ENCODE measurements around the gene UBE2D3. TPM values are rescaled to one million over a fixed set of nuclear protein-coding genes. Genes with fewer than 3 reads are reported as not detected.

Gene UBE2D3
- total RNA-seq, 1 experiment from 2014 or later: 191 TPM

DNA sequence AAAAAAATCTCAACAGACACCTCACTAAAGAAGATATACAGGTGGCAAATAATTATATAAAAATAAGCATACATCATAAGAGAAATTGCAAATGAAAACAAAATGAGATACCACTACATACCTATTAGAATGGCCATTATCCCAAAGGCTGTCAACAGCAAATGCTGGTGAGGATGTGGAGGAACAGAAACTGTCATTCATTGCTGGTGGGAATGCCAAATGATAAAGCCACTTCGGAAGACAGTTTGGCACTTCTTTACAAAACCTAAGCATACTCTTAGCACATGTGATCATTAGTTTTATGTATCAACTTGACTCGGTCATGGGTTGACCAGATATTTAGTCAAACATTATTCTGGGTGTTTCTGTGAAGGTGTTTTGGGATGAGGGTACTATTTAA lies 53.1 kb downstream of the UBE2D3 start:
- Histone ChIP-seq H3K36me3 (ENCODE audit: control insufficient read depth, insufficient read depth, low read length) (no peaks in the 10 kb centered on the region), H3K9me3 (ENCODE audit: control insufficient read depth, insufficient read depth, low read depth, low read length) (no peaks in the 10 kb centered on the region), H3K4me3 (ENCODE audit: low read depth in 2 of 2, low read length in 2 of 2) (no peak overlapping the region), H3K27me3 (ENCODE audit: control insufficient read depth, insufficient read depth, low read length) (no peaks in the 10 kb centered on the region), H3K27ac (ENCODE audit: low read length) (no peak overlapping the region), H3K4me1 (ENCODE audit: control insufficient read depth, insufficient read depth, low read length) (no peaks in the 10 kb centered on the region)
- intact Hi-C loops (cut with micrococcal nuclease; ENCODE audit: unreplicated experiment): no loop called here
- ATAC-seq: no peak
- in situ Hi-C loops (cut with HindIII; ENCODE audit: low pct_unique_long_range_greater_than_20kb, low sequenced_read_pairs): no loop called here
- ChIA-PET POLR2A (no interaction called here), CTCF (no interaction called here)
- BruUV-seq (replicated peaks): no TSS peak
- TF ChIP-seq, protein P1, sequence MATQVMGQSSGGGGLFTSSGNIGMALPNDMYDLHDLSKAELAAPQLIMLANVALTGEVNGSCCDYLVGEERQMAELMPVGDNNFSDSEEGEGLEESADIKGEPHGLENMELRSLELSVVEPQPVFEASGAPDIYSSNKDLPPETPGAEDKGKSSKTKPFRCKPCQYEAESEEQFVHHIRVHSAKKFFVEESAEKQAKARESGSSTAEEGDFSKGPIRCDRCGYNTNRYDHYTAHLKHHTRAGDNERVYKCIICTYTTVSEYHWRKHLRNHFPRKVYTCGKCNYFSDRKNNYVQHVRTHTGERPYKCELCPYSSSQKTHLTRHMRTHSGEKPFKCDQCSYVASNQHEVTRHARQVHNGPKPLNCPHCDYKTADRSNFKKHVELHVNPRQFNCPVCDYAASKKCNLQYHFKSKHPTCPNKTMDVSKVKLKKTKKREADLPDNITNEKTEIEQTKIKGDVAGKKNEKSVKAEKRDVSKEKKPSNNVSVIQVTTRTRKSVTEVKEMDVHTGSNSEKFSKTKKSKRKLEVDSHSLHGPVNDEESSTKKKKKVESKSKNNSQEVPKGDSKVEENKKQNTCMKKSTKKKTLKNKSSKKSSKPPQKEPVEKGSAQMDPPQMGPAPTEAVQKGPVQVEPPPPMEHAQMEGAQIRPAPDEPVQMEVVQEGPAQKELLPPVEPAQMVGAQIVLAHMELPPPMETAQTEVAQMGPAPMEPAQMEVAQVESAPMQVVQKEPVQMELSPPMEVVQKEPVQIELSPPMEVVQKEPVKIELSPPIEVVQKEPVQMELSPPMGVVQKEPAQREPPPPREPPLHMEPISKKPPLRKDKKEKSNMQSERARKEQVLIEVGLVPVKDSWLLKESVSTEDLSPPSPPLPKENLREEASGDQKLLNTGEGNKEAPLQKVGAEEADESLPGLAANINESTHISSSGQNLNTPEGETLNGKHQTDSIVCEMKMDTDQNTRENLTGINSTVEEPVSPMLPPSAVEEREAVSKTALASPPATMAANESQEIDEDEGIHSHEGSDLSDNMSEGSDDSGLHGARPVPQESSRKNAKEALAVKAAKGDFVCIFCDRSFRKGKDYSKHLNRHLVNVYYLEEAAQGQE (IDR thresholded peaks at IDR 0.05; ENCODE audit: insufficient read depth in 1 of 2, low read depth in 2 of 2, low read length in 1 of 2): no peak
- TF ChIP-seq, protein P2, sequence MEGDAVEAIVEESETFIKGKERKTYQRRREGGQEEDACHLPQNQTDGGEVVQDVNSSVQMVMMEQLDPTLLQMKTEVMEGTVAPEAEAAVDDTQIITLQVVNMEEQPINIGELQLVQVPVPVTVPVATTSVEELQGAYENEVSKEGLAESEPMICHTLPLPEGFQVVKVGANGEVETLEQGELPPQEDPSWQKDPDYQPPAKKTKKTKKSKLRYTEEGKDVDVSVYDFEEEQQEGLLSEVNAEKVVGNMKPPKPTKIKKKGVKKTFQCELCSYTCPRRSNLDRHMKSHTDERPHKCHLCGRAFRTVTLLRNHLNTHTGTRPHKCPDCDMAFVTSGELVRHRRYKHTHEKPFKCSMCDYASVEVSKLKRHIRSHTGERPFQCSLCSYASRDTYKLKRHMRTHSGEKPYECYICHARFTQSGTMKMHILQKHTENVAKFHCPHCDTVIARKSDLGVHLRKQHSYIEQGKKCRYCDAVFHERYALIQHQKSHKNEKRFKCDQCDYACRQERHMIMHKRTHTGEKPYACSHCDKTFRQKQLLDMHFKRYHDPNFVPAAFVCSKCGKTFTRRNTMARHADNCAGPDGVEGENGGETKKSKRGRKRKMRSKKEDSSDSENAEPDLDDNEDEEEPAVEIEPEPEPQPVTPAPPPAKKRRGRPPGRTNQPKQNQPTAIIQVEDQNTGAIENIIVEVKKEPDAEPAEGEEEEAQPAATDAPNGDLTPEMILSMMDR (IDR thresholded peaks at IDR 0.05): no peak
- no peak for TF ChIP-seq POLR2AphosphoS5 (IDR thresholded peaks at IDR 0.05; ENCODE audit: low read depth, low read length)
- TF ChIP-seq TCF7L2 (IDR thresholded peaks at IDR 0.05; ENCODE audit: low read depth, low read length): no peak
- no peak for TF ChIP-seq SIN3A (IDR thresholded peaks at IDR 0.05; ENCODE audit: borderline replicate concordance, insufficient read depth, low read depth, low read length)
- DNase-seq (ENCODE audit: low read depth, low spot score): no peak

DNA sequence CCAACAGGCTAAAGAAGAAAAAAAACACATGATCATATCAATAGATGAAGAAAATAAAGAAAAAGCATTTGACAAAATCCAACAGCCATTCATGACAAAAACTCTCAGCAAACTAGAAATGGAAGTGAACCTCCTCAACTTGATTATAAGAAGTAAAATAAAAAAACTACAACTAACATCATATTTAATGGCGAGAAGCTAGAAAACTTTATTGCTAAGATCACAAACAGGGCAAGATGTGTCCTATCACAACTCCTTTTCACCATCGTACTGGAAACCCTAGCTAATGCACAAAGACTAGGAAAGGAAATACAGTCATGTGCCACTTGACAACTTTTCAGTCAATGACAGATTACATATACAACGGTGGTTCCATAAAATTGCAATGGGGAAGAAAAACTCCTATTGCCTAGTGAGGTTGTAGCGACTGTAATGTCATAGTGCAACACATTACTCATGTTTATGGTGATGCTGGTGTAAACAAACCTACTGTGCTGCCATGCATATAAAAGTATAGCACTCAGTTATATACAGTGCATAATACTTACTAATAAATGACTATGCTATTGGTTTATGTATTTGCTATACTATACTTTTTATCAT lies 54.5 kb downstream of the UBE2D3 start:
- intact Hi-C loops (cut with micrococcal nuclease; ENCODE audit: unreplicated experiment) (no loop called here), in situ Hi-C loops (cut with HindIII; ENCODE audit: low pct_unique_long_range_greater_than_20kb, low sequenced_read_pairs) (no loop called here)
- ATAC-seq (no peak), DNase-seq (ENCODE audit: low read depth, low spot score) (no peak)
- POLR2A ChIA-PET: no interaction called here
- Histone ChIP-seq H3K27ac (ENCODE audit: low read length) (no peak overlapping the region), H3K4me1 (ENCODE audit: control insufficient read depth, insufficient read depth, low read length) (no peaks in the 10 kb centered on the region), H3K4me3 (ENCODE audit: low read depth in 2 of 2, low read length in 2 of 2) (no peak overlapping the region), H3K36me3 (ENCODE audit: control insufficient read depth, insufficient read depth, low read length) (no peaks in the 10 kb centered on the region), H3K9me3 (ENCODE audit: control insufficient read depth, insufficient read depth, low read depth, low read length) (no peaks in the 10 kb centered on the region), H3K27me3 (ENCODE audit: control insufficient read depth, insufficient read depth, low read length) (no peaks in the 10 kb centered on the region)
- no TSS peak for BruUV-seq (replicated peaks)
- CTCF ChIA-PET: no interaction called here
- TF ChIP-seq, protein P1 (IDR thresholded peaks at IDR 0.05; ENCODE audit: insufficient read depth in 1 of 2, low read depth in 2 of 2, low read length in 1 of 2): no peak
- TF ChIP-seq, protein P2 (IDR thresholded peaks at IDR 0.05): no peak
- TF ChIP-seq TCF7L2 (IDR thresholded peaks at IDR 0.05; ENCODE audit: low read depth, low read length): no peak
- no peak for TF ChIP-seq POLR2AphosphoS5 (IDR thresholded peaks at IDR 0.05; ENCODE audit: low read depth, low read length)
- TF ChIP-seq SIN3A (IDR thresholded peaks at IDR 0.05; ENCODE audit: borderline replicate concordance, insufficient read depth, low read depth, low read length): no peak
